GM18499 (cell line): ENCODE data around the gene DUSP6.
A peak's percentile ranks its signal among the peaks of the same experiment; 100 is the strongest.
"Not testable (repeated sequence)": the region's sequence is repeated elsewhere in the genome, so short reads cannot be mapped to it uniquely, and the experiment has no call there.

ENCODE experiments used
- ATAC-seq: cut with Tn5 transposase; IDR thresholded peaks from one replicate; pipeline ENCODE4 v1.9.1; 2021; ENCODE audit warnings: moderate number of reproducible peaks; ENCODE audit not compliant: insufficient read depth, unreplicated experiment

DUSP6 gene

DNA sequence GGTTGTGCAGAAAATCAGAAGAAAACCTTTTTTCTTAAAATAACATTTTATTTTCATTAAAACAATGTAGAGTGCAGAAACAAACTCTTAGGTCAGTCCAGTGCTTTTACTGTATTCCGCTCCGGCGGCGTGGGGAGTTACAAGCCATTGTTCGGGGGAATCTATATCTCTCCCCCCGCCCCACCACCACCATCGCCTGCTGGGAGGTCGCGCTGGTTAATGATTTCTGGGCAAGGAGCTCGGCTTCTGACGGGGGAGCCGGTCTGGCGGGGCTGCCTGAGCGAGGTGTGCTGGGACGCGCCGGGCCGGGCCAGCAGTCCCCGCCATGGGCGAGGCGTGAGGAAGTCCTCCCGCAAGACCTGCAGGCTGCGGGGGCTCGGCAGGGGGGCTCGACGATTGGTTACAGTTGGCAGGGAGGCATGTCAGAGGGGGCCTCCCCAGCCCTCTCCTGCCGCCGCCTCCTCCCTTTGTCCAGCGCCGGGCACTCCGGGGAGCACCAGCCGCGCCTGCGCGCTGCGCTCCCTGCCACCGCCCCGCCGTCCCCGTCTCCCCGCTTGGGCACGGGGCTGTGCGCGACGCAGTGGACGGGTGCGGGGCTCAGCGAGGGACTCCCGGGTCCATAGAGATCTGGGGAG, 1.0 kb upstream of the DUSP6 start:
- ATAC-seq, result no peak

DNA sequence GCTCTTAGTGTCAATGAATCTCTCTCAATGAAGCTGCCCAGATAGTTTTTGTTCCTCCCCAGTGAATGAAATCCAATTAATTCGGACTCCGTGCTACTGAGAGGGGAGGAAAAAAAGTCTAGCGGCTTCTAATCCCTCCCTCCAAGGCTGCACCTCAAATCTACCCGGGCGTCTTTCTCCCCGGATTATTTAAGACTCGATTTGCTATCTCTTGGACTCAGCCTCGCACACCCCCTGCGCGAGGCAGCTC, 134 bp downstream of the DUSP6 start:
- ATAC-seq, result no peak

DNA sequence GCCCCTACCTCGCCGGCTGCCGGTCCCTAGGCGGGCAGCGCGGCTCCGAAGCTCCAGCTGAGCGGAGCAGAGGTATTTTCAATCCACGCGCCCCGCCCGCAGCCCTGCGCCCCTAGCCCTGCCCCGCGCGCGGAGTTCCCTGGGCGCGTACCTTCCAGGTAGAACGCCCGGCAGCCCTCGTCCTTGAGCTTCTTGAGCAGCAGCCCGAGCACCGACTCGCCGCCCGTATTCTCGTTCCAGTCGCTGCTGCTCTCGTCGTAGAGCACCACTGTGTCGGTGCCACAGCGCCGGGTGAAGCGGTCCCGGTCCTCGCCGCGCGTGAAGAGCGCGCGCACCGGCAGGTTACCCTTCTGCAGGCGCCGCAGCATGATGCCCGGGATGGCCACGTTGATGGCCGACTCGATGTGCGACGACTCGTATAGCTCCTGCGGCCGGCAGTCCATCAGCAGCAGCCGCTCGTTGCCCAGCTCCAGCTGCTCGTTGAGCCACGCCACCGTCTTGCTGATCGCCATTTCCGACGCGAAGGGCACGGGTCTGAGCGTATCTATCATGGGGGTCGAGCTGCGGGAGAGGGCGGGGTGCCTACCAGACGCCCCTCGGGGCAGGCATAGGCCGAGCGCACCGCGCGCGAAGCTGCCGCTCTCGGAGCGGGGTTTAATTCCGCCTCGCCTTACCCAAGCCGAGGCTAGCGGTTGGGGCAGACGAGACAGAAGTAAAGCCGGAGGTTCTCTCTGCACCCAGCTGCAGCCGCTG, 636 bp downstream of the DUSP6 start:
- no peak for ATAC-seq

DNA sequence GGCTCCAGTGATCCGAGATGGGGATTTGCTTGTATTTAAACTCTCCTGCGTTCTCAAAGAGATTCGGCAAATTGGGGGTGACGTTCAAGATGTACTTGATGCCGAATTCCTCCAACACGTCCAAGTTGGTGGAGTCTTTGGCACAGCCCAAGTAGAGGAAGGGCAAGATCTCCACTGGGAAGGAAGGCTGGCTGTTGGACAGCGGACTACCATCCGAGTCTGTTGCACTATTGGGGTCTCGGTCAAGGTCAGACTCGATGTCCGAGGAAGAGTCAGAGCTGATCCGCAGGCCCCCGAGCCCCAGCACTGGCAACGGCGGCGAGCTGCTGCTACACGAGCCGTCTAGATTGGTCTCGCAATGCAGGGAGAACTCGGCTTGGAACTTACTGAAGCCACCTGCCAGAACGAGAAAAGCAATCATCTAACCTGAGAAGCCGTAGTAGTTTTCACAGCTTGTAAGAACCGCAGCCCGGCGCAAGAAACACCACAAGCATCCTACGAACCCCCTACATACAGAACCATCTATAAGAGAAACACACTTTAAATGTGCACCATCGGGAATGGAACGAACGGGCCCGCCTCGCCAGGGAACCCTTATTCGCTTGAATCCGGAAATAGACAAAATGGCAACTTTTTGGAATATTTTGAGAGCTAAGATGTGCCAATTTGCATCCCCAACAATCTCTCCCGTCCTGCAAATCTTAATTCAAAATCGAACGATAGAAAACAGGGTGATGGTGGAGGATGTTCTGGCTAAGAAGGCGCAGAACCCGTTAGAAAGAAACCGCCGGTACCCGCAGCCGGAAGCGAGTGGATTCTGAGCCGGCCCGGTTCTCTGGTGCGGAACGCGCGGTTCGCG, 1.4 kb downstream of the DUSP6 start:
- no peak for ATAC-seq

DNA sequence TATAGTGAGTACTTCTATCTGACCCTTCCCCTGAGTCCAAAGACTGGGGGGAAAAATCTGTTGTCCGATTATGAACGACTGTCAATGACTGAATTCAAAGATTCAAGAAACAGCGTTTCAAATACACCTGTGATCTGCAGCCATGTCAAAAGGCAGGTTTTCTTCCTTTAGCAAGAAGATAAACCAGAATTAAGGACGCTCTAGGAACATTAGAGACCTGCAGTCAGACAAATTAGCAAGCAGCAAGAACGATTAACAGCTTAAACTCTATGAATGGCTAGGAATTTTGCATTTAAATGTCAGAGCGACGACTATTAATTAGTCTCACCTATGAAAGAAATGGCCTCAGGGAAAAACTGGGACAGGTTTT, 2.1 kb downstream of the DUSP6 start:
- ATAC-seq, result no peak

DNA sequence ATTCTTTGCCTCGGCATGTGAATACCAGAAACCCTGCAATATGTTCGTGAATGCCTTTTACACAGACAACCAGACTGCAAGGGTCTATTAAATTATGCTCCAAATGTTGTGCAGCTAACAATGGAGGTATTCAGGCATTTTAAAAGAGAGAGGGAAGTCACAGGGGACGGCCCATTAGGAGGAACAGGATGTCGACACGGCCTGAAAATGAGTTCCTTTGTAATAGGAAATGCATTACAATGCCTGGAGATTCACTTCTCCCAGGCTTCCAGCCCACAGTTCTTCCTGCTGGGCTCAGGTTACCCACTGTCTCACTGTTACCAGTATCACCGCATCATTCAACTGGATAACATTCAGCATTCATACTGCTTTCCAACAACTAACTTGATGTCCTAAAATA, 2.5 kb downstream of the DUSP6 start:
- no peak for ATAC-seq

DNA sequence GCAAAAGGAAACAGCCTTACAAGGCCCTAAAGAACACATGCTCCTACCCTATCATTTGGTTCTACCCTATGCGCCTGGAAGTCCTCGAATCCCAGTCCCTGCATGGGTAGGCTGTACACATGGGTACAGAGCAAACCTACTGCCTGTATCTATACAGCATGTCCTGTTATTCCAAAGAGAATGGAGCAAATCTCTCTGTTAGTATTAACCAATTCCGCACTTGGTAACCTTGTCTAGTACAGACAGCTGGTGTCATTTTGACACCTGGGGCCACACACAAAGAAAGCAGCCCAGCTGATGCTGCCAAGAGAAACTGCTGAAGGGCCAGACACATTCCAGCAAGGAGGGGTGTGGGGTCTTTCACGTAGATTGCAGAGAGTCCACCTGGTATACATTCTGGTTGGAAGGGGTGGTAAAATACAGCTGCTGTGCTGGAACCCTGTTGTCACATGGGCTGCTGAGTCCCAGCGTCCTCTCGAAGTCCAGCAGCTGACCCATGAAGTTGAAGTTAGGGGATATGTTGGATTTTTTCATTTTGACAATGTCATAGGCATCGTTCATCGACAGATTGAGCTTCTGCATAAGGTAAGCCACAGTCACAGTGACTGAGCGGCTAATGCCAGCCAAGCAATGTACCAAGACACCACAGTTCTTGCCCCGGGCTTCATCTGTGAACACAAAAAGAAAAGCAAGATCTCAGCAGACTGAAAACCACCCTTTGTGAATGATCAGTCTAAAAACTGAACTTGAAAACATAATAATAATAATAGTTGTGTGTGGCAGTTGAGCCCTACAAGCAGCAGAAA, 3.2 kb downstream of the DUSP6 start:
- ATAC-seq, result no peak

DNA sequence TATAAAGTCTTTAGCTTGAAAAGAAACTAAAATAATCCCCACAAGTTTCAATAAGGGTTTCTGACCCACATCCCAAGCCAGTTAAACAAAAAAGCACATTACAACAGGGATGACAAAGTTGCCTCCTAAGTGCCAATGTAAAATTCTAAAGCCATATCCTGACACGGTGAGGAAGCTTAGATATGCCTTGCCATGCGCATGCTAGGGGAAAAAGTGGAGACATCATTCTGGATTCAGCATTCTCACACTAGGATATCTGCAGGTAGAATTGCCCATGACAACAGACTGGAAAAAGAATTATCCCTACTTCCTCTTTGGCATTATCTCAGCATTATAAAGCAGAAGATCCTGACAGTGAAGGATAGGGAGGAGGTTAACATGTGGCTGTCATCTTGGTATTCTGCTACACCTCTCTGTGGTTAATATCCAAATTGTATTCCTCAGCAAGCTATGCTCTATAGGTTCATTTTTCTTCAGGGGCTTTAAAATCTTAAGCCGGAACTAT, 4.9 kb downstream of the DUSP6 start:
- ATAC-seq, result no peak

DNA sequence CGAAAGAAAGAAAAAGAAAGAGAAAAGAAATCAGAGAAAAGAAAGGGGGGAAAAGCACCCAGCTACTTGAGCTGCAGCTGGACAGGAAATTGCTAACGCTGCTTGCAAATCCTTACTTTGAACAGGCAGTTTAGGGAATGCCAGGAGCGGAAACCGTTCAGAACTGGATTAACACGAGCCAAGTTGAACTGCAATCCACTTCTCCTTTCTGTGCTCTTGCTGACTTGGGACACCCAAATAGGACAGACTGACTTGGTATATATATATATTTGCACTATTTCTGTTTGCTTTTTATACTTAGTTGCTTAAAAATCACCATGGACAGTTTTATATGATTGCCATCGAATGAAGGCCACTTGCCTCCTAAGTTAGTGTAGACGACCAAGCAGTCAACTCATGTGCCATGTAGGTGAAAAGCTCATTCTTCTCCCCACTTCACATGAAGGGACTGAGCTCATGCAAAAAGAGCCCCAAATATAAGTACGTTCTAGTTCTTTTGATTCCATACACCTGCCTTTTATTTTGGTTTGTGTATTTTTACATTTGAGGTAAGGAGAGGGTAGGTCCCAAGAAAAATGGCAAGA, 5.5 kb downstream of the DUSP6 start:
- ATAC-seq, result no peak

DNA sequence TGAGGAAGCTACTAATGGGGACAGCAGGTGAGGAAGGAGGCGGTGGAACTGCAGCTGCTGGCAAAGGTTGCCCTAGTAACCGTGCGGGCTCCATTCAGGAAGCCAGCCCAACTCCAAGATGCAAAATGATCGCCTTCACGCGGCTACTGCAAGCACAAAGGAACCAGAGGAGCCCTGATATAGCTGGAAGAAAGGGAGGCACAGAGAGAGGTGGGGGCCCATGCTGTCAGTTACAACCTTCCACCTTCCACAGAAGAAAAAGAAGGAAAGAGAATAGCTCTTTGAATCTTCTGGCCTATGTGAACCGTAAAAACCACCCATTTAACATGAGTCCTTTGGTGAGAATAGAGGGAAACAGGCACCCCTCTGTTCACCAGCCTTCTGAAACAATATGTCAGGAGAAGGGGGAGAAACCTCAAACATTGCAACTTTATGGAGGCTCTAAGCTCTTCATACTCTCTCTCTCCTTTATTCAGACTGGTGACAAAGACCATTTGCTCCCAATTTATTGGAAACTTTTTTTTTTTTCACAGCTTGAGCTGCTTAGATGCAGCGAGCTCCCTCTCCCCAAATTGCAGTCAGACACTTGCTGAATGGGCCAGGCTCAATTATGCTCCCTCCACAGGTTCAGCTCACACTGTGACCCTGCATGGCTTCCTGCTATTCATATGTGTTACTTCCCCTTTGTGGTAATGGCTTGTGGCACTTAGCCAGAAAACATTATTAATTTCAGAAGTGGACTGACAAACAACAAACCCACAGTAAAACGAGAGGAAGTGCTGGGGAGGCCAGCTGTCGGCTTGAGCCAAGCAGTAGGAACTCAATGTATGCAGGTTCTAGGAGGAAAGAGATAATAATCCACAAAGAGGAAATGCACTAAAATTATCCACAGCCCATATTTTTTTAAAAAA, 6.2 kb downstream of the DUSP6 start:
- peak; percentile 98 for ATAC-seq

DNA sequence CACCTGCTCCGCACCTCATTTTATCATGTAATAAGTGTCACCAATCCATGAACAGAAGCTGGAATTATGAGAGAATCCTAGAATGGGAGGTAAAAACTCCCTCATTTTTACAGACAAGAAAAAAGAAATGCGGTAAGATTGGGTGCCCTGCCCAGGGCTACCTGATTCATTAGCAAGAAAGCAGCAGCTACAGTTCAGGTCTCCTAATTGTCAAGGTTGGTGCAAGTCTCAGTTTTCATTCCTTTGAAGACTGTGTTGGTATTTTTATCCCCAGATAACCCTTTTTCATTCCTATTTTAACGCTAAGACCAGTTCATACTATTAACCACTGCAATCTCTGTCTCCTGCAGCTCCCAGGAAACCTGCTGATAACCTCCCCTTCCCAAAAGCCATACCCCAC, 6.9 kb downstream of the DUSP6 start:
- no peak for ATAC-seq

DNA sequence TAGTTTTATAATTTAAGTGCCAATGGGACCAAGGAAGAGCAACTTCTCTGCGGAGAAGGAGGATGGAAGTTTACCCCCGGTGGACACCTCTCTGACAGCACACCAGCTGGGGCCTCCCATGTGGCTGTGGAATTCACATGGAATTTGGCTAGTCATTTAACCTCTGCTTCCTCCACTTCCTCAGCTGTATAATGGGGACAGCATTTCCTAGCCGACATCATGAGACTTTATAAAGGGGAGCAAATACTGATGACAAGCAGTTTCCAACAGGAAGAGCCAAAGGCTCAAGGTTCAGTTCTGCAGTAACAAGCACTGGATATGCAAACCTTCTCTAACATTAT, 7.5 kb downstream of the DUSP6 start:
- ATAC-seq, result no peak

DNA sequence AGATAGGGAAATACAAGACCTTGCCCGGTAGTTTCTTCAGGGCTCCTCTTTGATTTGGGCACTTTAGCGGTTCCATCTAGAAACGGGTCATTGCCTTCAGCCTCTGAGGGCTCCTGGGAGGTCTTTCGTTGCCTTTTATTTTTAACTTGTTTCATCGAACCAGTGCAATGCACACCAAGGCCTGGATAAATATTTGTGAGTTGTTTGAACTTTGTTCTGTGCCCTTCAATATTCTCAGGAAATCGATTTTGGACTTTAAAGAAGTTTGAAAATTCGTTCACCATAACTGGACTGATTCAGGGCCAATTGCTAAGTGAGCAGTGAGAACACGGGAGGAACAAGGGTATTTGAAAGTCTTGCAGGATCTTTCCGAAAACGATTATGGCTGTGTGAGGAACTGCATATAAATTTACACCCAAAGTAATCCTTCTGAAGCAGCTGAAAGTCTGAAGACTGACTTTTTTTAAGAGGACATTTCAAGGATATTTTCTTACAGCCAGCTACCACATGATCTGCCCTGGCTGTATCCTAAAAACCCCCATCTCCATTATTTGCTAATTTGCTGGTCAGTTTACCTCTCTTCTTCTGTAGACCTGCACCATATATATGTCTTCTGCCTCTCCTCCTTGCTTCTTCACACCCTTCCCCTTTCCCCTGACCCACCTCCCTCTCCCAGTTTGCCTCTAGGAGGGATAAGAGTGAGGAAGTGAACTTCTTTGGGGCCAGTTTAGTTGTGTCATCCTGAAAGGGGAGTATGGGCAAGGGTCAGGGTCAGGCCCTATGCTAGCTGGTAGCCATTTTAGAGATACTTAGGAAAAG, 8.0 kb downstream of the DUSP6 start:
- no peak for ATAC-seq

DNA sequence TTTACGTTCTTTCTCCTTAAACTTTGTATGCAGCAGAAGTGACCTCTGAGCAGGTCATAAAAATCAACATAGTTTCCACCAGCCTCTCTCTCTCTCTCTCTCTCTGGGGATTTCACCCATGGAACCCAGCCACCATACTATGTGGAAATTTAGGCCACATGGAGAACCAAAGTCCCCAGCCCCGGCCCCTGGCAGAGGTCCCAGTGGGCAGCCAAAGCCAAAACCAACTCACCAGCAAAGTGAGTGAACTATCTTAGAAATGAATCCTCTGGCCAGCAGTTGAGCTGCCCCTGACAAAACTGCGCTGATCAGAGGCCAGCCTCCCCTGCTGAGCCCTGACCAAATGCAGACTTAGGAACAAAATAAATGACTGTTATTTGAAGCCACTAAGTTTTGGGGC, 9.2 kb downstream of the DUSP6 start:
- no peak for ATAC-seq

DNA sequence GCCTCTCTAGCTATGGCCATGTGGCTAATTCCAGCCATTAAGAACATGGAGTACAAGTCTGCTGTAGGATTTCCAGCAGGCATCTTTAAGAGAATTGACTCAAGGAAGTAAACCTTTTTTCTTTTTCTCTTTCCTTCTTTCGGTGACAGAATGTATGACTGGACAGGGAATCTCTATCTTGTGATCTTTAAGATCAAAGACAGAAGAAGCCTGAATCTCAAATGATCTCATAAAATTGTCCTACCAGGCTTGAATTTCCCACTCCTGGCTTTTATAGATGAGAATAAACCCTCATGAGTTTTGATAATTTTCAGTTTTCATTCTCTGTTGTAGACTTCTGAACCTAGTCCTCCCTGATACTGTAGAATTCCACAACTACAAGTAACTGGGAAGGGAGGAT, 11.4 kb downstream of the DUSP6 start:
- ATAC-seq, result no peak

DNA sequence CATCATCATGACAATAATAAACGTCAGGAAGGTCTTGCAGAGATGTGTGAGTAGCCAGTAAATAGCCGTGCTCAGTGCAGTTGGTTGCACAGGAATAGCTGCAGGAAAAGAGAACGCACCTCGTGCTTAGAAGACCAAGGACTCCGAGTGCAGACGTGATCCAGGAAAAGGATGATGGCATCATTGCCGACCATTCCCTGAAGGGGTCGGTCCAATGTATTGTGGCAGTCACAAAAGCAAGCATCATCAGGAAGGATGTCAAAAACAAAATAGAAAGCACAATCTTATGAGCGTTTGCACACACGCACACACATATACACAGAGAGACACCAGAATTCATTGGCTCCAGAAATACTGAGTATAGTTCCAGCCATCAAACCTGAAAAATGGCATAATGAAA, 12.8 kb downstream of the DUSP6 start:
- ATAC-seq, result no peak

DNA sequence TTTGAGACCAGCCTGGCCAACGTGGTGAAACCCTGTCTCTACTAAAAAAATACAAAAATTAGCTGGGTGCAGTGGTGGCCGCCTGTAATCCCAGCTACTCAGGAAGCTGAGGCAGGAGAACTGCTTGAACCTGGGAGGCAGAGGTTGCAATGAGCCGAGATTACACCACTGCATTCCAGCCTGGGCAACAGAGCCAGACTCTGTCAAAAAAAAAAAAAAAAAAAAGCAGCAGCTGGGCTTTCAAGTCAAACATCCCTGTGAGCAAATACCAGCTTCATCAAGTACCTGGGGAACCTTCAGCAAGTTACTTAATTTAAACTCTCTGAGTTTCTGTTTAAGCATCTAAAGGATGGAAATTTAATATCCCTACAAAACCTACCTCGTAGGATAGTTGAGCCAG, 15.2 kb downstream of the DUSP6 start:
- not testable (repeated sequence) for ATAC-seq

DNA sequence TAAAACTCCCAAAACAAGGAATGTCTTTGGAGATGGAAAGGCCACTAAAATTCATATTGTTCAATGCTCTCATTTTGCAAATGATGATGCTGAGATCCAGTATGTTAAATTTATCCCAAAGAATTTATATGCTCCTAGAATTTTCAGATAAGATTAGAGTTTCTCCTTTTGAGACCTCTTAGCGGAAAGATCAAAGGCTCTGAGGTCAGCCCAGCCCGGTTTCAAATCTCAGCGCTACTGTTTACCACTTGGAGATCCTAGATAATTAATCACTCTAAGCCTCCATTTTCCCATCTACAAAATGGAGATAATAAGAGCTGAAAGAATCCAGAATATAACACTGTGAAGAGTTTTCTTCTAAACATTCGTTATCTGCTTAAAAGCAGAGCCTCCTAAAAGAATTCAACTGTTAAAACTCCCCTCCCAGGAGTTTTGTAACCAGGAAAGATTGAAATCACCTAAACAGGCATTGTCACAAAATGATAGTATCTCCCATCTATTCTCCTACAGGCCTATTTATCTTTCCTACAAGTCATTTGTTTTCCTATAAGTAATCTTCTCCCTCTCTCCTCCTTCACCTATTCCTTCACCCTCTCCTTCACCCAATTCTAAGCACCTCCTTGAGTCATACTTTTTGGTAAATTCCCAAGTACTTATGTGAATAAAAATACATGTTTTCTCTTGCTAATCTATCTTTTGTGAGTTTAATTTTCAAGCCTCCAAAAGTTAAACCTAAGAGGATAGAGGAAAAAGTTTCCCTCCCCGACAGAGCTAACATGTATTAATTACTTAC, 16.7 kb downstream of the DUSP6 start:
- ATAC-seq, result no peak
